KOPT-K1 (cell line): Measurements from ENCODE around the gene CTNNBL1.

ENCODE experiments used
- H3K27ac ChIP-seq: fragments of 200-600 bp; sonication (generic); 2 replicates; pipeline ENCODE4 v1.5.1; 2016; ENCODE audit warnings: antibody characterized with exemption, mild to moderate bottlenecking, low read depth, low read length; ENCODE audit not compliant: poor library complexity, severe bottlenecking
- H3K36me3 ChIP-seq: fragments of 200-600 bp; sonication (generic); 2 replicates; pipeline ENCODE4 v1.5.1; 2017; ENCODE audit warnings: antibody characterized with exemption, mild to moderate bottlenecking, low read length, moderate library complexity; ENCODE audit not compliant: insufficient read depth
- H3K9me3 ChIP-seq: fragments of 200-600 bp; sonication (generic); 2 replicates; pipeline ENCODE4 v1.5.1; 2017; ENCODE audit warnings: antibody characterized with exemption, low read length, mild to moderate bottlenecking; ENCODE audit not compliant: insufficient read depth, poor library complexity, severe bottlenecking

The CTNNBL1 gene

DNA sequence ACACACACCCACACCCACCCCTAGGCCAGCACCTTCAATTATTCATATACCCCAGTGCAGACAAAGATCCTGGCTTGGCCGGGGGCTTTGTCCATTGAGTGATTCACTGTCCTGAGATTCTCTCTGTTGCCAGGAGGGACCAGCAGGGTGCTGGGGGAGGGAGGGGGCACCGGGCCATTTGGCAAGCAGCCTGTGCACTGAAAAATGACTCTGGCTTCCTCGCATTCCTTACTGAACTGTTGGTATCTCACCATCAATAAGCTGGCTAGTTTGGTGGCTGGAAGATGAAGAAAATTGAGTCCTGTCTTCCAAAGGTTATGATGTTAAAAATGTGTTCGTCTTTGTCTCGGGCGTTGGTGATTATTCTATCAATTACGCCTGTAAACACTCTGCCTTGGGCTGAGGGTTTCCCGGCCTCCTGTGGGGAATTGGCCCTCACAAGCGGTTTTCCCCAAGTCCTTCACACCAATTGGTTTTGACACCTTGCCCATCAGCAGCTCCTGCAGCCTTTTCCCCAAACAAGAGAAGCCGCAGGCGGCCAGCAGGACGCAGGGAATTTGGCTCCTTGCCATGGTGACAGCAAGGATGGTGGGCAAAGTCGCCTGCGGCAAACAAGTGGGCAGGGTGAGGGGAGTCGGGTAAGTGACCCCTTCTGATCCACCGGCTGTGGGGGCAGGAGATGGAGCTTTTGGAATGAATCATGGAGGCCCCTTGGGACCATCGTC lies 214.0 kb downstream of the CTNNBL1 start:
- Histone ChIP-seq H3K36me3 (no peaks in the 10 kb centered on the region), H3K9me3 (no peaks in the 10 kb centered on the region), H3K27ac (no peak overlapping the region)

DNA sequence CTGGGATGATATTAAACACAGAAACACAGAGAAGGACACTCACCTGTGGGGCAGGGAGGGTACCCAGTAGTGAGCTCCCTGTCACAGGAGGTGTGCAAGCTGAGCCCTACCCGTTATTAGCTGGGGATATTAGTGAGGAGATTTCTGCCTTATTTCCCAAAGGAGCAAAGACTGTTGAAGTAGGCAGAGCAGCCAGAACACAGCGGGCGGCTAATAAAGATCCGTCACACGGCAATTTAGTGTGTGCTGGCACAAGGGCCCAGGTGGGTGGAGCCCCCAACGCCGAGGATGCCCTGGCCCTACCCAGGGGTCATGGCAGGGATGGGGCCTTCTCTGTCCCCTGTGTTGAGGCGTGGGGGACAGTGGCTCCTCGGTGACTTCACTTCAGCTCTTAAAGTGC lies 217.4 kb downstream of the CTNNBL1 start:
- Histone ChIP-seq H3K36me3 (no peaks in the 10 kb centered on the region), H3K27ac (no peak overlapping the region), H3K9me3 (no peaks in the 10 kb centered on the region)

DNA sequence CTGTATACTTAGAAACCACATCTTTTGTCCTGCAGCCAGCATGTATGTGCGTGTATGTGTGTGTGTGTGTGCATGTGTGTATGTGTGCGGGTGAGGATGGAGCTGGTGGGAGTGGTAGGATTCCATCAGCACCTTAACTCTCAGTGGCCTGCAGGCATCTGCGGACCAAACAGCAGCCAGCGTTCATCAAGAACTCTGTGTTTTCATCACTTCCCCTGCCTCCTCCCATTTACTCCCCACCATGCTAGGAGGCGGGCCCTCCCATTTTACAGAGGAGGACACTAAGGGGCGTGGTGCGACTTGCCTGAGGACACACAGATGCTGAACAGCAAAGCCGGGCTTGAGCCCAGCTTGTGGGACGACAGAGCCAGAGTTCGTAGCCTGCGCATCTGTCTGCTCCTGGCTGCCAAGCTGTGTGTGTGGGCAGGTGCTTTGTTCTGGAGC lies 218.0 kb downstream of the CTNNBL1 start:
- Histone ChIP-seq H3K36me3 (no peaks in the 10 kb centered on the region), H3K27ac (no peak overlapping the region), H3K9me3 (no peaks in the 10 kb centered on the region)

DNA sequence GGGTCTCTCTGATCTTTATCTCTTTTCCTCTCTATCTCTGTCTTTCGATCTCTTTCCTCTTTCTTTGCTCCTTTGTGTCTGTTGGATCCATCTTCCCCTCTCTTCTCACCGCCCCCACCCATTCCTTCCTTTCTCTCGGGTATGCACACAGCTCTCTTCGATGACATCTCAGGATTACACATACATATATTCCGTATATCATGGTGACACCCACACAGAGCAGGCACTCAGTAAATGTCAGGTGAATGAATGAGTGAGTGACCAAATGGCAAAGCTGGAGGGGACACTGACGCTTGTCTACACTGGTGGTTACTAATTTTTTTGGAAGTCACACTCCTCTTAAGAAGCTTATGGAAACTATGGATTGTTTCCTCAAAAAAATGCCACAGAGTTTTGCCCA lies 219.0 kb downstream of the CTNNBL1 start:
- no peak overlapping the region for H3K27ac ChIP-seq
- H3K36me3 ChIP-seq, result no peaks in the 10 kb centered on the region
- no peaks in the 10 kb centered on the region for H3K9me3 ChIP-seq

DNA sequence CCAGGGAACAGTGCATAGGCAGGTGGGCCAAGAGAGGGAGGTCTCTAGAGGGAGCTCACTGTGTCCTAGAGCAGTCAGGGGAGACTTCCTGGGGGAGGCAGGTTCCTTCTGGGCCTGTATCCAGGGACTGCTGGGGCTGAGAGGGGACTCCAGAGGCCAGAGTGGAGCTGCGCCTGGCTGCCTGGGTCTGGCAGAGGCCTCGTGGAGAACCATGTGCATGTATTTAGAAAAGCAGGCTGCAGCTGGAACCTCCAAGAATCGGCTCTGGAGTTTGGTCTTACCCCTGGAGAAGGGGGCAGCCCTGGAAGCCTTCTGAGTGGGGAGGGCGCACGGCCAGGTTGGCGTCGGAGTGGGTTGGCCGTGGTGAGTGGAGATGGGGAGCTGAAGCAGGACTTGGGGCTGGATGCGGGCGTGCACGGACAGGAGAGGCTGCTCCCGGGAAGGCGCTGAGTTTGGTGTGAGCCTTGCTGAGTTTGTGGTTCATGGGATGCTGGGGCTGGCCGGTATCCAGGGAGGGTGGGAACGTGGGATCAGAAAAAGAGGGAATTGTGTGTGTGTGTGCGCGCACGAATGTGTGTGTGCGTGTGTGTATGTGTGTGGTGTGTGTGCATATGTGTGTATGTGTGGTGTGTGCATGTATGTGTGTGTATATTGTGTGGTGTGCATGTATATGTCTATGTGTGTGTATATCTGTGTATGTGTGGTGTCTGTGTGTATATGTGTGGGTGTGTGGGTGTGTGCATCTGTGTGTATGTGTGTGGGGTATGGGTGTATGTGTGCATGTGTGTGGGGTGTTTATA lies 219.9 kb downstream of the CTNNBL1 start:
- Histone ChIP-seq H3K27ac (no peak overlapping the region), H3K9me3 (no peaks in the 10 kb centered on the region), H3K36me3 (no peaks in the 10 kb centered on the region)

DNA sequence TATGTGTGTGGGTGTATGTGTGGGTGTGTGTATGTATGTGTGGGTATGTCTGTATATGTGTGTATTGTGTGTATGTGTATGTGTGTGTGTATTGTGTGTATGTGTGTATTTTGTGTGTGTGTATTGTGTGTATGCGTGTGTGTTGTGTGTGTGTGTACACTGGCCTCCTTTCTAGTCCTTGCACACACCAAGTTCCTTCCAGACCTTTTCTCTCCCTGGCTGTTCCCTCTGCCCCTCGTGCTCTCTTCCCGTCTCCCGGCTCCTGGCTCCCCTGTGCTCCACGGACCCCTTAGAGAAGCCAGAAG lies 220.5 kb downstream of the CTNNBL1 start:
- Histone ChIP-seq H3K27ac (no peak overlapping the region), H3K36me3 (no peaks in the 10 kb centered on the region)

DNA sequence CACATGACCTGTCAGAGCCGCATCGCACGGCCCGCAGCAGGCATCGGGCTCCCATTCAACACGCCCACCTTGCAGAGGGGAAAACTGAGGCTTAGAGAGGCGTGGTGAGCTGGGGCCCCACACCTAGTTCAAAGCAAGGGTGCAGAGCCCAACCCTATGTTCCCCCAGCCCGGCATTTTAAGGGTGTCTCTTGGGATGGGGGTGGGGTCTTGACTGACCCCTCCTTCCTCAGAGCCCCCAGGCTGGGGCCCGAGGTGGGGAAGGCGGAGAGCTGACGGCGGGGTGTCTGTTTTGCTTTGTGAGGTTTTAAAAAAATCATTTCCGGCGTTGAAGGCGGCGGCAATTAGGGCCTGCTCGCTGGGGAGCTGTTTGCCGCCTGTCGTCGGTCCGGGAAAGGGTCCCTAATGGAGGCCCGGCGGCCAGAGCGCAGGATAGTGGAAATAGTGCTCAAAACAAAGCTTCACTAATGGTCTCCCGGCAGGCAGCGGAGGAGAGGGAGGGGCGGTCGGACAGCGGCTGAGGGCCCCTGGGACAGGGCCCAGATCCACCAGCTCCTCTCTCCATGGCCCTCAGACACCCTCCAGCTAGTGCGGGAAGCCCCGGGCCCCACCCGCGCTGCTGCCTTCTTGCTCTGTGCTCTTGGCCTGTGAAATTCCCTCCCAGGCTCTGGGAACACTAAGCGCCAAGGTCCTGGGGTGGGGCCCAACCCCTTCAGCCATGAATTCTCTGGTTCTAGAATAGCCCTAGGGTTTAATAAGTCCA lies 221.0 kb downstream of the CTNNBL1 start:
- Histone ChIP-seq H3K27ac (no peak overlapping the region), H3K9me3 (no peaks in the 10 kb centered on the region), H3K36me3 (no peaks in the 10 kb centered on the region)

More for the DNA sequence above, 220.5 kb downstream of the CTNNBL1 start:
- no peaks in the 10 kb centered on the region for H3K9me3 ChIP-seq

DNA sequence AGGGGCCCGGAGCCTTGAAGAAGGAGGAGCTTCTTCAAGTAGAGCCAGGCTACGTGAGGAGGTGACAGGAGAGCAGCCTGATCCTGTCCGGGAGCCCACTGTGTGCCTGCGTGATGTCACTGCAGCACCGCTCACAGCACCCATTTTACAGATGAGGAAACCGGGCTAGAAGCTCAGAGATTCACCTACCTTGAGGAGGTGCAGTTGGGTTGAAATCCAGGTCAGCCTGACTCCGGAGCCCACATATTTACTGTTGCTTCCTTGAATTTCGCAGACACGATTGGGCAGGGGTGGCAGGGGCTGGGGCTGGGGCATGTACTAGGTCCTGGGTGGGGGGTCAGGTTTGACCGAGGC lies 221.6 kb downstream of the CTNNBL1 start:
- no peaks in the 10 kb centered on the region for H3K36me3 ChIP-seq
- H3K9me3 ChIP-seq, result no peaks in the 10 kb centered on the region
- H3K27ac ChIP-seq, result no peak overlapping the region

DNA sequence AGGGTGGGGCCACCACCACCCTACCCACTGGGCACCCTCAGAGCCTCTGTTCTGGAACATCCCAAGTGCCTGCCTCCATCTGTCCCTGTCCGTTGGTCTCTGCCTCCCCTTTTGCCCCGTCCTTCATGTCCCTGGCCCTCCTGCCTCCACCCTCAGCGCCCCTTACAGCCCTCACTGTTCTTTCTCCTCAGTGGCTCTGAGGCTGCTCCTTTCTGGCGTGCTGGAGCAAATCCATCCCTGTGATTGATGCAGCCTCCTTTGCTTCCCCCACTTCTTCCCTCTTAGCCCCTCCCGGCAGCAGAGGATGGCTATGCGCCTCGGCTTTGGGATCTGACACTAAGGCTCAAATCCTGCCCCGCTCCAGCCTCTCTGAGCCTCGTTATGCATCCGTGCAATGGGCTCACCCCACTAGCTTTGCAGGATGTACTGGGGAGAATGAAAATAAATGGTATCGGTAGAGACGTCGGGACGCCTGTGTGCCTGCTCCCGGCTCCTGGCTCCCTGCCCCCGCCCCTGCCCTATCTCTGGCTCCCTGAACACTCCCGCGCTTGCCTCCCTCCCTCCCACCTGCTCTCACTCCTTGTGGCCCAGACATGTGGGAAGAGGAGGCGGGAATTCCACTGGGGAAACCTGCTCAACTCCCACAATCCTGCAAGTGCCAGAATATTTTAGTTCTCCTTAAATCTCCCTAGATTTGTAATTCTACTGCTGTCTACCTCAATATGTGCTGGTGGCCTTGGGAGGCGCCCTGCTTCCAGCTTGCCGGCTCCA lies 222.2 kb downstream of the CTNNBL1 start:
- Histone ChIP-seq H3K27ac (no peak overlapping the region), H3K9me3 (no peaks in the 10 kb centered on the region), H3K36me3 (no peaks in the 10 kb centered on the region)

DNA sequence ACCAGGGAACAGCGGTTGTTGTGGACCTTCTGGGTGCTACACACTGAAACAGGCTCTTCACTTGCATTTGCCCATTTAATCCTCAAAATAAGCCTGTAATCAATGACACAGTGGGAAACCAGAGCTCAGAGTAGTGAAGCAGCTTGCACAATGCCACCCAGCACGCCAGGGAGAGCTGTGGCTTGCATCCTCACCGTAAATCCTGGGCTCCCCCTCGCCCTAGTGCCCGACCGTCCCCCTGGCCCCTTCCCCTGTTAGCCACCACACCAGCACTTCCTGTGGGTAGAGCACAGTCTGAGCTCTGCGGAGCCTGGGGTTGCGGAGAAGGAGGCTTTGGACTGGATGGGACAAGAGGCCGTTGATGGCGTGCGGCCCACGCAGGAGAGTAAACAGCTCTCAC lies 223.6 kb downstream of the CTNNBL1 start:
- Histone ChIP-seq H3K9me3 (no peaks in the 10 kb centered on the region), H3K27ac (no peak overlapping the region), H3K36me3 (no peaks in the 10 kb centered on the region)

DNA sequence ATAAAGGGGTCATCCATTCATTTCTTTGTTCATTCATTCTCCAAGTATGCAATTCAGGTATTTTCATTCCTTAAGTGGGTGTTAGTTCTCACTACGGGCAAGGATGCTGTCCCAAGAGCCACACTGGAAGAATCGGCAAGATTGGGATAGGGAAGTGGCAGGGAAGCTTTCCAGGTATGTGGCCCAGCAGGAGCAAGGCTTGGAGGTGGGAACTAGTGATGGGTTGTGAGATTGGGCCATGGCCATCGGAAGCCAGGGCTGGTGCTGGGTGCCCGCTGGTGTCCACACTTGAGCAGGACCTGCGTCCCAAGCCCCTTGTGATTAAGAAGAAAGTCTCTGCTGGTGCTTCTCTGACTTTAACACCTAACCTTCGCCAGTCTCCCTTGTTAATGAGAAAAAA lies 224.2 kb downstream of the CTNNBL1 start:
- Histone ChIP-seq H3K9me3 (no peaks in the 10 kb centered on the region), H3K36me3 (no peaks in the 10 kb centered on the region), H3K27ac (no peak overlapping the region)

DNA sequence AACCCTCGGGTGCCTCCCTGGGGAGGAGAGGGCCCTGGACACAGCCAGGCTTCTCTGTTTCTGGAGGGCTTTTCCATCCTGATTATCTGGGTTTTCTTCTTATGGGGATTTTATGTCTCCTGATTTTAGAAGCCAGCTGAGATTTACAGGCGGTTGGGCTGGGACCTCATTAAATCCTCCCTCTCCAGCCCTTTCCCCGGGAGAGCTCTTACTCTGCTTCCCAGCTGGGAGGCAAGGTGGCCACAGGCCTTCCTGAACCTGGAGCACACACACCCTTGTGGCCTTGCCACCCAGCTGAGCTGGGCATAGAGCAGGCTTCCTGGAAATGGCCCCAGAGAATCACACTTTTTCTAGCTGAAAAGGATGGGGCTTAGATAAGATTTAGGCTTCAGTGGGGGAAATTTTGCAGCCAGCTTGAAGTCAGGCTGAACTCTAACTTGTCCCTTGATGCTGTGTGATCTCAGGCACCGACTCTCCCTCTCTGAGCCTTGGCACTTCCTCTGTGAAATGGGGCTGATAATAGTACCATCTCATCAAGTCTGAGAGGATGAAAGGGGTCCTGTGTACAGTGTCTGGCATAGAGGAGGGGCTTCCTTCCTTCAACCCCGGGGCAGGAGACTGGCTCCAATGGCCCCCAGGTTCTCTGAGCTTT lies 225.7 kb downstream of the CTNNBL1 start:
- Histone ChIP-seq H3K9me3 (no peaks in the 10 kb centered on the region), H3K36me3 (no peaks in the 10 kb centered on the region), H3K27ac (no peak overlapping the region)

DNA sequence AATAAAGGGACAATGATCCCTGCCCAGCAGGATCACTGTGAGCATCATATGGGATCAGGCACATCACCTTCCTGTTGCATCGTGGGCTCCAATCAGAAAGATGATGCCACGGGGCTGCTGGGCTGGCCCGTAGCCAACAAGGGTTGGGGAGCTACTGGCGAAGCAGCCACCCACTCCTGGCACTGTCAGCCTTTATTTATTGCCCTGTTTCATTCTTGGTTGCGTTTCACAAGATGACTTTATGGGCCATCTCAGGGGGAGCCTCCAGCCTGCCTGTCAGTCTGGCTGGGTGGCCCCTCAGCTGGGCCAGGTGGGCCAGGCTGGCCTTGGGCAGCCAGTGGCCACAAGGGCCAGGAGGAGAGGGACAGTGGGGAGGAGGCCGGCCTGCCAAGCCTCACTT lies 226.4 kb downstream of the CTNNBL1 start:
- H3K9me3 ChIP-seq, result no peaks in the 10 kb centered on the region
- no peak overlapping the region for H3K27ac ChIP-seq
- no peaks in the 10 kb centered on the region for H3K36me3 ChIP-seq

DNA sequence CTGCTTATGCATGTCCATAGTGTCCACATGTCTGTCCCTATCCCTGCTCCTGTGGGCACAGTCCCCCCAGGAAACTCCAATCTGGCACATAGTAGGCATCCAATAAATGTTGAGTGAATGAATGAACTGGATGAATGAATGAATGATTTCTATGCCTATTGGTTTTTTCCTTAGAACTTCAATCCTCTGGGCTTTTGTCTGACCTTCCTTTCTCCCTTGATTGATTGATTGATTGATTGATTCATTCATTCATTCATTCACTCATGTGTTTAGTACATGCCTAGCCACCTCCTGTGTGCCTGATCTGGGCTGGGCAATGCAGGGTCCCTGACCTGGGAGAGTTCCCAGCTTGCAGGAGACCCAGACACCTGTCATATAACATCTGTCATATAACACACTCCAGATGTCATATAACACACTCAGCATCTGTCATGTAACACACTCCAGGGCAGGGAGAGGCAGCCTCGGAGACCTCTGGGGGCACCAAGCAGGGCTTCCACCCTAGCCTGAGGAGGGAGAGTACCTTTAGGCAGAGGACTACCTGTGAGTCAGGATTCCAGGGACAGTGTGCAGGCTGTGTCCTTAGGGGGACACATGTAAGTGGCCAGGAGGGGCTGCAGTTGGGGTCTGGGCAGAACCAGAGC lies 227.0 kb downstream of the CTNNBL1 start:
- Histone ChIP-seq H3K9me3 (no peaks in the 10 kb centered on the region), H3K27ac (no peak overlapping the region), H3K36me3 (no peaks in the 10 kb centered on the region)
